H9 (cell line): ENCODE results near the gene BTRC. TPM values are rescaled to one million over a fixed set of nuclear protein-coding genes. Genes with fewer than 3 reads are reported as not detected.

Experiments
- DNase-seq: peaks from one replicate; pipeline ENCODE4 v3.0.0-alpha.2; 2017
- H2AFZ ChIP-seq: one replicate; pipeline ENCODE4 v1.6.1; 2013; ENCODE audit warnings: mild to moderate bottlenecking, low read length, control low read depth, moderate library complexity
- H2AK5ac ChIP-seq: 2 replicates; pipeline ENCODE4 v1.6.1; 2013; ENCODE audit warnings: low read length, control low read depth, mixed read lengths; ENCODE audit not compliant: insufficient read length
- H2BK120ac ChIP-seq: one replicate; pipeline ENCODE4 v1.6.1; 2013; ENCODE audit warnings: low read depth, mild to moderate bottlenecking, low read length, control low read depth, inconsistent platforms; ENCODE audit not compliant: poor library complexity, severe bottlenecking
- H2BK12ac ChIP-seq: 2 replicates; pipeline ENCODE4 v1.6.1; 2013; ENCODE audit warnings: low read length, control low read depth, mixed read lengths, low read depth; ENCODE audit not compliant: insufficient read length
- H2BK15ac ChIP-seq: 2 replicates; pipeline ENCODE4 v1.6.1; 2013; ENCODE audit warnings: low read depth, low read length, control low read depth
- H2BK20ac ChIP-seq: one replicate; pipeline ENCODE4 v1.6.1; 2013; ENCODE audit warnings: low read depth, mild to moderate bottlenecking, low read length, control low read depth, inconsistent platforms; ENCODE audit not compliant: poor library complexity, severe bottlenecking
- H2BK5ac ChIP-seq: 2 replicates; pipeline ENCODE4 v1.6.1; 2013; ENCODE audit warnings: low read length, control low read depth, mixed read lengths; ENCODE audit not compliant: insufficient read length
- H3K14ac ChIP-seq: 2 replicates; pipeline ENCODE4 v1.6.1; 2013; ENCODE audit warnings: low read length, control low read depth; ENCODE audit not compliant: insufficient read depth
- H3K18ac ChIP-seq: 2 replicates; pipeline ENCODE4 v1.6.1; 2013; ENCODE audit warnings: low read depth, mild to moderate bottlenecking, mixed read lengths, low read length, control low read depth; ENCODE audit not compliant: insufficient read length
- H3K23ac ChIP-seq: 2 replicates; pipeline ENCODE4 v1.6.1; 2013; ENCODE audit warnings: low read length, control low read depth, mixed read lengths, low read depth; ENCODE audit not compliant: insufficient read length
- H3K23me2 ChIP-seq: 2 replicates; pipeline ENCODE4 v1.6.1; 2013; ENCODE audit warnings: low read depth, mild to moderate bottlenecking, mixed read lengths, low read length, control low read depth; ENCODE audit not compliant: insufficient read length, poor library complexity, severe bottlenecking
- H3K27ac ChIP-seq: 2 replicates; pipeline ENCODE4 v1.5.1; 2013; ENCODE audit warnings: low read length, control low read depth, mixed read lengths, low read depth; ENCODE audit not compliant: insufficient read length
- H3K27me3 ChIP-seq: 2 replicates; pipeline ENCODE4 v1.6.1; 2013; ENCODE audit warnings: low read length, control low read depth, inconsistent platforms; ENCODE audit not compliant: insufficient read depth
- H3K4ac ChIP-seq: 2 replicates; pipeline ENCODE4 v1.6.1; 2013; ENCODE audit warnings: low read depth, mild to moderate bottlenecking, control low read depth, inconsistent platforms, low read length, moderate library complexity
- H3K4me1 ChIP-seq: 2 replicates; pipeline ENCODE4 v1.6.1; 2013; ENCODE audit warnings: low read length, control low read depth, inconsistent platforms; ENCODE audit not compliant: insufficient read depth
- H3K4me2 ChIP-seq: 2 replicates; pipeline ENCODE4 v1.6.1; 2013; ENCODE audit warnings: low read length, control low read depth, mixed read lengths; ENCODE audit not compliant: insufficient read length, insufficient read depth
- H3K56ac ChIP-seq: 2 replicates; pipeline ENCODE4 v1.6.1; 2013; ENCODE audit warnings: low read depth, mild to moderate bottlenecking, mixed read lengths, low read length, control low read depth; ENCODE audit not compliant: insufficient read length
- H3K79me1 ChIP-seq: 2 replicates; pipeline ENCODE4 v1.6.1; 2013; ENCODE audit warnings: low read depth, mild to moderate bottlenecking, moderate library complexity, low read length, control low read depth, inconsistent platforms; ENCODE audit not compliant: insufficient read depth, poor library complexity, severe bottlenecking
- H3K79me2 ChIP-seq: 2 replicates; pipeline ENCODE4 v1.6.1; 2013; ENCODE audit warnings: low read length, control low read depth, inconsistent platforms; ENCODE audit not compliant: insufficient read depth
- H3K9ac ChIP-seq: 2 replicates; pipeline ENCODE4 v1.6.1; 2013; ENCODE audit warnings: low read length, control low read depth, mixed read lengths; ENCODE audit not compliant: insufficient read length; ENCODE audit errors: extremely low read depth
- H3K9me3 ChIP-seq: one replicate; pipeline ENCODE4 v1.6.1; 2013; ENCODE audit warnings: low read depth, low read length, inconsistent platforms; ENCODE audit not compliant: control insufficient read depth
- H3T11ph ChIP-seq: one replicate; pipeline ENCODE4 v1.6.1; 2013; ENCODE audit warnings: mild to moderate bottlenecking, low read length, control low read depth, inconsistent platforms
- H4K20me1 ChIP-seq: one replicate; pipeline ENCODE4 v1.6.1; 2013; ENCODE audit not compliant: control insufficient read depth, insufficient read length, insufficient read depth
- H4K5ac ChIP-seq: 2 replicates; pipeline ENCODE4 v1.6.1; 2013; ENCODE audit warnings: low read depth, mild to moderate bottlenecking, mixed read lengths, low read length, control low read depth; ENCODE audit not compliant: insufficient read length
- H4K8ac ChIP-seq: replicated peaks from 2 replicates; pipeline ENCODE4 v1.6.1; 2013; ENCODE audit warnings: low read length, control low read depth, mixed read lengths, low read depth; ENCODE audit not compliant: insufficient read length
- H4K91ac ChIP-seq: 2 replicates; pipeline ENCODE4 v1.6.1; 2013; ENCODE audit warnings: low read depth, mild to moderate bottlenecking, moderate library complexity, mixed read lengths, low read length, control low read depth; ENCODE audit not compliant: insufficient read length
- H3K27ac Mint-ChIP-seq, 3 experiments: 2 replicates in 2 of 3; 3 replicates in 1 of 3; pipeline ENCODE4 v1.8.0; 2020 to 2021; ENCODE audit warnings: mixed read lengths in 3 of 3, mild to moderate bottlenecking in 1 of 3, moderate library complexity in 1 of 3
- H3K27me3 Mint-ChIP-seq: 2 replicates; pipeline ENCODE4 v1.8.0; 2021; ENCODE audit warnings: low read depth, mild to moderate bottlenecking, moderate library complexity, mixed read lengths
- H3K36me3 Mint-ChIP-seq, 3 experiments: 2 replicates in 2 of 3; 3 replicates in 1 of 3; pipeline ENCODE4 v1.8.0; 2020 to 2021; ENCODE audit warnings: low read depth in 3 of 3, mixed read lengths in 3 of 3; ENCODE audit not compliant: insufficient read depth in 1 of 3
- H3K4me1 Mint-ChIP-seq, 2 experiments: 2 replicates each; pipeline ENCODE4 v1.8.0; 2020; ENCODE audit warnings: mixed read lengths in 2 of 2
- H3K4me3 Mint-ChIP-seq, 2 experiments: 2 replicates in 1 of 2; 3 replicates in 1 of 2; pipeline ENCODE4 v1.8.0; 2020 to 2021; ENCODE audit warnings: mild to moderate bottlenecking in 2 of 2, mixed read lengths in 2 of 2, moderate library complexity in 1 of 2
- H3K9me3 Mint-ChIP-seq, 2 experiments: 2 replicates in 1 of 2; 3 replicates in 1 of 2; pipeline ENCODE4 v1.8.0; 2020; ENCODE audit warnings: mild to moderate bottlenecking in 2 of 2, mixed read lengths in 2 of 2, moderate library complexity in 1 of 2
- WGBS: extraction: QIAGEN DNeasy Blood & Tissue Kit; methylation state at CpG from one replicate; pipeline ENCODE4 v1.1.7; 2013; ENCODE audit warnings: missing lambda C conversion rate, low lambda C conversion rate, mixed read lengths; ENCODE audit not compliant: insufficient read length; ENCODE audit errors: extremely low coverage; 5-methylcytosine and 5-hydroxymethylcytosine counted together
- total RNA-seq: library from RNA; stranded (reverse); gene quantifications from 2 replicates; pipeline ENCODE4 v1.2.1, GENCODE V29; 2021
- TF ChIP-seq, protein P1 (sequence below): fragments of 200-600 bp; sonication (generic); conservative IDR thresholded peaks from 3 replicates; pipeline ENCODE4 v1.8.0; 2021; ENCODE audit warnings: antibody characterized with exemption, mild to moderate bottlenecking

Gene BTRC
- total RNA-seq, 1 experiment from 2014 or later, result 24.2 TPM

DNA sequence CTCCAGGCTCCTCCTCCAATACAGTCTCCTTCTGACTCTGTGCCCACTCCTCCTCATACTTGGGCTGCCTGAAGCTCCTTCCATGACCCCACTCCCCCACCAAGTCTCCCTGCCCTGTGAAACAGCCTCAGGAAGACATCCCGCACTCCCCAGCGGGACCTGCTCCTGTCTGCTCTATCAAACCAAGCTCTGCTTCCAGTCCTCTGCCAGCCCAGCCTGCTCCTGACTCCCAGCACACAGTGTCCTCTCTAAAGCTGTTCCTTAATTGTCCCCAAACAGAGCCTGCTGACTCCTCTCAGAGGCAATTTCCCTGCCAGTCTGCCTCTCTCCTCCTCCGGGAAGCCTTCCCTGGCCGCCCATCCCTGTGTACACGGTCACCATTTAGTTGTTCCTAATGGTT is 224.2 kb downstream of the BTRC start:
- Histone ChIP-seq H3K27me3 (no peaks in the 10 kb centered on the region), H3T11ph (no peak overlapping the region), H2BK5ac (no peak overlapping the region), H3K23ac (no peak overlapping the region), H3K9ac (no peak overlapping the region), H4K91ac (no peak overlapping the region), H4K8ac (no peak overlapping the region), H3K4me2 (no peak overlapping the region), H3K56ac (no peak overlapping the region), H2AFZ (no peak overlapping the region), H3K4ac (no peak overlapping the region), H3K14ac (no peak overlapping the region), H2BK12ac (no peak overlapping the region), H3K9me3 (no peaks in the 10 kb centered on the region), H3K27ac (no peak overlapping the region), H3K18ac (no peak overlapping the region), H2BK15ac (no peak overlapping the region), H3K4me1 (0 out of 2 replicates have a peak, but pooled peaks cover 2% of the 10 kb centered on the region), H2BK120ac (no peak overlapping the region), H3K23me2 (no peaks in the 10 kb centered on the region), H4K5ac (no peak overlapping the region), H3K79me1 (no peaks in the 10 kb centered on the region), H4K20me1 (peaks cover 3% of the 10 kb centered on the region), H2AK5ac (no peak overlapping the region), H3K79me2 (no peaks in the 10 kb centered on the region), H2BK20ac (no peak overlapping the region)
- TF ChIP-seq, protein P1, sequence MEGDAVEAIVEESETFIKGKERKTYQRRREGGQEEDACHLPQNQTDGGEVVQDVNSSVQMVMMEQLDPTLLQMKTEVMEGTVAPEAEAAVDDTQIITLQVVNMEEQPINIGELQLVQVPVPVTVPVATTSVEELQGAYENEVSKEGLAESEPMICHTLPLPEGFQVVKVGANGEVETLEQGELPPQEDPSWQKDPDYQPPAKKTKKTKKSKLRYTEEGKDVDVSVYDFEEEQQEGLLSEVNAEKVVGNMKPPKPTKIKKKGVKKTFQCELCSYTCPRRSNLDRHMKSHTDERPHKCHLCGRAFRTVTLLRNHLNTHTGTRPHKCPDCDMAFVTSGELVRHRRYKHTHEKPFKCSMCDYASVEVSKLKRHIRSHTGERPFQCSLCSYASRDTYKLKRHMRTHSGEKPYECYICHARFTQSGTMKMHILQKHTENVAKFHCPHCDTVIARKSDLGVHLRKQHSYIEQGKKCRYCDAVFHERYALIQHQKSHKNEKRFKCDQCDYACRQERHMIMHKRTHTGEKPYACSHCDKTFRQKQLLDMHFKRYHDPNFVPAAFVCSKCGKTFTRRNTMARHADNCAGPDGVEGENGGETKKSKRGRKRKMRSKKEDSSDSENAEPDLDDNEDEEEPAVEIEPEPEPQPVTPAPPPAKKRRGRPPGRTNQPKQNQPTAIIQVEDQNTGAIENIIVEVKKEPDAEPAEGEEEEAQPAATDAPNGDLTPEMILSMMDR, result no peak
- Mint-ChIP-seq H3K27ac (peak overlapping the region in 1 of 3 experiments; percentile 35; a peak in 1 of 7 replicates), H3K36me3 (peaks cover 20 to 53% (median 43%) of the 10 kb centered on the region in 3 experiments), H3K9me3 (peaks cover 3 to 8% of the 10 kb centered on the region in 2 experiments; a peak in 4 of 5 replicates), H3K27me3 (peaks cover 15% of the 10 kb centered on the region), H3K4me3 (no peak overlapping the region; a peak in 1 of 5 replicates), H3K4me1 (peaks cover 33 to 46% of the 10 kb centered on the region in 2 experiments)
- WGBS, result no CpG with 5 or more reads among the region's 5 CpGs
- DNase-seq, result no peak
